Natural killer cell treated with Interleukin-12 subunit alpha and Interleukin-12 subunit beta and Interleukin-15 and Interleukin-18, amount 100 ng/mL, for 72 hours (primary cell): ENCODE data around the gene NFE2L3. TPM values are rescaled to one million over a fixed set of nuclear protein-coding genes. Genes with fewer than 3 reads are reported as not detected.
"Not testable (repeated sequence)": the region's sequence is repeated elsewhere in the genome, so short reads cannot be mapped to it uniquely, and the experiment has no call there.

ENCODE experiments used
- ATAC-seq, 2 donors: fragments of 150-1000 bp; cut with Tn5 transposase in 1 of 2; sonication (Bioruptor Pico), chemical (Tn5 transposase) in 1 of 2; 2 replicates each; pipeline ENCODE4 v1.10.0; 2021
- DNase-seq: peaks from one replicate; pipeline ENCODE4 v3.0.0; 2022; ENCODE audit warnings: low spot score
- H3K27ac Mint-ChIP-seq, 2 donors: 1 replicate in 1 of 2; 2 replicates in 1 of 2; pipeline ENCODE4 v1.8.0; 2022; ENCODE audit warnings: mixed read lengths in 2 of 2, mild to moderate bottlenecking in 1 of 2, moderate library complexity in 1 of 2
- H3K27me3 Mint-ChIP-seq, 2 donors: 1 replicate in 1 of 2; 2 replicates in 1 of 2; pipeline ENCODE4 v1.8.0; 2022; ENCODE audit warnings: mixed read lengths in 2 of 2
- H3K36me3 Mint-ChIP-seq: one replicate; pipeline ENCODE4 v1.8.0; 2022; ENCODE audit warnings: mixed read lengths
- H3K4me1 Mint-ChIP-seq, 2 donors: 1 replicate in 1 of 2; 2 replicates in 1 of 2; pipeline ENCODE4 v1.8.0; 2022; ENCODE audit warnings: low read depth in 2 of 2, mixed read lengths in 2 of 2, mild to moderate bottlenecking in 1 of 2
- H3K4me3 Mint-ChIP-seq: one replicate; pipeline ENCODE4 v1.8.0; 2022; ENCODE audit warnings: mixed read lengths
- H3K9me3 Mint-ChIP-seq: 2 replicates; pipeline ENCODE4 v1.8.0; 2022; ENCODE audit warnings: mixed read lengths
- total RNA-seq, 2 donors: library from RNA; stranded (reverse); gene quantifications; one replicate each; pipeline ENCODE4 v1.2.3, GENCODE V29; 2022

The NFE2L3 gene
- total RNA-seq, 2 donors from 2014 or later = 21.3 to 29.1 TPM

GRCh38 chr7:26181474-26182227, 29.7 kb downstream of the NFE2L3 start:
- H3K4me1 Mint-ChIP-seq = peaks cover 56 to 59% of the 10 kb centered on the region in 2 donors
- DNase-seq = no peak

GRCh38 chr7:26182283-26182682, 30.3 kb downstream of the NFE2L3 start:
- Mint-ChIP-seq H3K27me3 (no peaks in the 10 kb centered on the region), H3K9me3 (peaks cover 3% of the 10 kb centered on the region), H3K4me3 (no peak overlapping the region), H3K36me3 (peaks cover 20% of the 10 kb centered on the region), H3K27ac (peak overlapping the region; percentile 50 to 79), H3K4me1 (peaks cover 61 to 65% of the 10 kb centered on the region in 2 donors)
- no peak for DNase-seq
- ATAC-seq = no peak

More at GRCh38 chr7:26181474-26182227, 29.7 kb downstream of the NFE2L3 start:
- Mint-ChIP-seq H3K27ac (peak overlapping the region; percentile 50 to 79), H3K9me3 (peaks cover 3% of the 10 kb centered on the region), H3K4me3 (no peak overlapping the region), H3K36me3 (peaks cover 20% of the 10 kb centered on the region), H3K27me3 (no peaks in the 10 kb centered on the region)
- no peak for ATAC-seq

- Mint-ChIP-seq H3K4me1 (peaks cover 64 to 68% of the 10 kb centered on the region in 2 donors), H3K4me3 (no peak overlapping the region), H3K36me3 (peaks cover 20% of the 10 kb centered on the region), H3K27ac (peak overlapping the region; percentile 50 to 79), H3K27me3 (no peaks in the 10 kb centered on the region), H3K9me3 (peaks cover 3% of the 10 kb centered on the region)
- no peak for DNase-seq
- no peak for ATAC-seq
Observed at GRCh38 chr7:26182706-26183105, 30.7 kb downstream of the NFE2L3 start.

GRCh38 chr7:26183545-26184280, 31.7 kb downstream of the NFE2L3 start:
- DNase-seq (no peak), ATAC-seq (no peak)
- Mint-ChIP-seq H3K36me3 (peaks cover 27% of the 10 kb centered on the region), H3K27me3 (no peaks in the 10 kb centered on the region), H3K4me1 (peaks cover 68 to 74% of the 10 kb centered on the region in 2 donors), H3K9me3 (peaks cover 3% of the 10 kb centered on the region), H3K27ac (peak overlapping the region; percentile 80 to 86), H3K4me3 (no peak overlapping the region)

GRCh38 chr7:26184281-26185101, 32.5 kb downstream of the NFE2L3 start:
- Mint-ChIP-seq H3K4me3 (peak overlapping the region; percentile 38), H3K4me1 (peaks cover 72 to 76% of the 10 kb centered on the region in 2 donors), H3K27ac (peak overlapping the region; percentile 80 to 86), H3K36me3 (peaks cover 33% of the 10 kb centered on the region)
- not testable (repeated sequence) for ATAC-seq, H3K27me3 Mint-ChIP-seq, DNase-seq, H3K9me3 Mint-ChIP-seq

GRCh38 chr7:26185131-26185843, 33.3 kb downstream of the NFE2L3 start:
- ATAC-seq = peak; percentile 34 to 62
- Mint-ChIP-seq H3K27me3 (no peaks in the 10 kb centered on the region), H3K4me3 (peak overlapping the region; percentile 38), H3K27ac (peak overlapping the region; percentile 80 to 86), H3K36me3 (peaks cover 37% of the 10 kb centered on the region), H3K9me3 (peaks cover 3% of the 10 kb centered on the region), H3K4me1 (peaks cover 69 to 73% of the 10 kb centered on the region in 2 donors)
- DNase-seq = no peak

- H3K36me3 Mint-ChIP-seq = peaks cover 42% of the 10 kb centered on the region
- peak overlapping the region; percentile 80 to 86 for H3K27ac Mint-ChIP-seq
- no peaks in the 10 kb centered on the region for H3K27me3 Mint-ChIP-seq
- peaks cover 3% of the 10 kb centered on the region for H3K9me3 Mint-ChIP-seq
- DNase-seq (no peak), ATAC-seq (no peak)
- peaks cover 69 to 73% of the 10 kb centered on the region in 2 donors for H3K4me1 Mint-ChIP-seq
- peak overlapping the region; percentile 38 for H3K4me3 Mint-ChIP-seq
Observed at GRCh38 chr7:26185844-26186180, 33.8 kb downstream of the NFE2L3 start.

- no peaks in the 10 kb centered on the region for H3K27me3 Mint-ChIP-seq
- DNase-seq (no peak), ATAC-seq (peak in 1 of 2 donors; percentile 17)
- H3K9me3 Mint-ChIP-seq = peaks cover 3% of the 10 kb centered on the region
- H3K36me3 Mint-ChIP-seq = peaks cover 44% of the 10 kb centered on the region
- H3K27ac Mint-ChIP-seq = peak overlapping the region; percentile 80 to 86
- peaks cover 68 to 71% of the 10 kb centered on the region in 2 donors for H3K4me1 Mint-ChIP-seq
- H3K4me3 Mint-ChIP-seq = peak overlapping the region; percentile 4
Observed at GRCh38 chr7:26186364-26187311, 34.6 kb downstream of the NFE2L3 start.

- peak; percentile 46 to 58 for ATAC-seq
- peaks cover 3% of the 10 kb centered on the region for H3K9me3 Mint-ChIP-seq
- peak overlapping the region; percentile 80 to 86 for H3K27ac Mint-ChIP-seq
- peaks cover 53% of the 10 kb centered on the region for H3K36me3 Mint-ChIP-seq
- DNase-seq = no peak
- H3K27me3 Mint-ChIP-seq = no peaks in the 10 kb centered on the region
- peak overlapping the region; percentile 27 for H3K4me3 Mint-ChIP-seq
- H3K4me1 Mint-ChIP-seq = peaks cover 73 to 77% of the 10 kb centered on the region in 2 donors
Observed at GRCh38 chr7:26187380-26188205, 35.6 kb downstream of the NFE2L3 start.

- Mint-ChIP-seq H3K27ac (peak overlapping the region; percentile 80 to 86), H3K9me3 (peaks cover 3% of the 10 kb centered on the region), H3K4me3 (peak overlapping the region; percentile 15), H3K27me3 (no peaks in the 10 kb centered on the region), H3K4me1 (peaks cover 78 to 84% of the 10 kb centered on the region in 2 donors), H3K36me3 (peaks cover 61% of the 10 kb centered on the region)
- DNase-seq (no peak), ATAC-seq (peak in 1 of 2 donors; percentile 28)
Observed at GRCh38 chr7:26188206-26188956, 36.4 kb downstream of the NFE2L3 start.

- DNase-seq (no peak), ATAC-seq (no peak)
- Mint-ChIP-seq H3K4me1 (peaks cover 79 to 86% of the 10 kb centered on the region in 2 donors), H3K27me3 (no peaks in the 10 kb centered on the region), H3K36me3 (peaks cover 62% of the 10 kb centered on the region), H3K27ac (peak overlapping the region; percentile 80 to 86), H3K4me3 (no peak overlapping the region), H3K9me3 (peaks cover 3% of the 10 kb centered on the region)
Observed at GRCh38 chr7:26188957-26189541, 37.1 kb downstream of the NFE2L3 start.
